ENCODE results near the gene CIZ1.
A peak's percentile ranks its signal among the peaks of the same experiment; 100 is the strongest.
"Not testable (repeated sequence)": the region's sequence is repeated elsewhere in the genome, so short reads cannot be mapped to it uniquely, and the experiment has no call there.

CIZ1 gene

GRCh38 chr9:128191406-128192046 lies at the start of gene CIZ1:
TSS of gene CIZ1 (minus strand) at chr9:128191572. CDS start at chr9:128190857, 715 bp downstream.
- DNase-seq, result no peak

GRCh38 chr9:128233817-128234406 lies 42.5 kb upstream of the CIZ1 start:
- no peak for DNase-seq

- DNase-seq, result no peak
These were observed 41.4 kb upstream of the CIZ1 start for GRCh38 chr9:128232528-128233428.

- no peak for DNase-seq
These were observed 40.5 kb upstream of the CIZ1 start for GRCh38 chr9:128231638-128232527.

GRCh38 chr9:128230897-128231296 lies 39.5 kb upstream of the CIZ1 start:
- not testable (repeated sequence) for DNase-seq

- no peak for DNase-seq
These were observed 35.0 kb upstream of the CIZ1 start for GRCh38 chr9:128226412-128226801.

GRCh38 chr9:128225770-128226411 lies 34.5 kb upstream of the CIZ1 start:
- no peak for DNase-seq

GRCh38 chr9:128224877-128225276 lies 33.5 kb upstream of the CIZ1 start:
- DNase-seq, result no peak

GRCh38 chr9:128222880-128223670 lies 31.7 kb upstream of the CIZ1 start:
- no peak for DNase-seq

GRCh38 chr9:128222026-128222425 lies 30.7 kb upstream of the CIZ1 start:
- DNase-seq, result no peak

- DNase-seq, result no peak
These were observed 28.5 kb upstream of the CIZ1 start for GRCh38 chr9:128219831-128220230.

GRCh38 chr9:128218518-128219389 lies 27.4 kb upstream of the CIZ1 start:
- DNase-seq, result peak; percentile 89

- no peak for DNase-seq
These were observed 26.8 kb upstream of the CIZ1 start for GRCh38 chr9:128218172-128218517.

GRCh38 chr9:128216781-128217553 lies 25.6 kb upstream of the CIZ1 start:
- DNase-seq, result no peak

- no peak for DNase-seq
These were observed 24.4 kb upstream of the CIZ1 start for GRCh38 chr9:128215491-128216409.

GRCh38 chr9:128214571-128215490 lies 23.5 kb upstream of the CIZ1 start:
- DNase-seq, result no peak

- no peak for DNase-seq
These were observed 22.6 kb upstream of the CIZ1 start for GRCh38 chr9:128213746-128214497.
